ENCODE data around the gene TTC5. TPM values are rescaled to one million over a fixed set of nuclear protein-coding genes. Genes with fewer than 3 reads are reported as not detected.

TTC5 gene
- total and polyA plus RNA-seq, 2 donors (not counting 1 experiment from before 2014, with no cell fraction given) = 8.2 to 37.5 TPM

- POLR2A ChIA-PET = no interaction called here
- H3K4me2 ChIP-seq (replicated peaks; ENCODE audit: low read depth, low read length, poor library complexity, severe bottlenecking) = no peak overlapping the region
- intact Hi-C loops (cut with micrococcal nuclease) = no loop called here
- Mint-ChIP-seq H3K27me3 (no peaks in the 10 kb centered on the region), H3K4me3 (no peak overlapping the region), H3K27ac (peak overlapping the region; percentile 11), H3K9me3 (ENCODE audit: insufficient read depth) (no peaks in the 10 kb centered on the region), H3K4me1 (peaks cover 15% of the 10 kb centered on the region)
- CTCF ChIA-PET = interaction anchor here (5.5 kb wide), 1 partner anchor 18 kb away, joined by 88 read pairs; no protein-coding TSS in a partner anchor
- H3K9me3 ChIP-seq (ENCODE audit: control extremely low read depth in 1 of 3, control insufficient read depth in 2 of 3, insufficient read depth in 1 of 3, low read length in 2 of 3) = peaks cover 0 to 3% (median 2%) of the 10 kb centered on the region in 3 donors
- no CpG with 5 or more reads among the region's 1 CpG for WGBS (ENCODE audit: insufficient coverage)
- H3K36me3 ChIP-seq (replicated peaks in 1 of 2; ENCODE audit: control extremely low read depth in 1 of 2, control insufficient read depth in 1 of 2, extremely low read depth in 1 of 2, insufficient read depth in 2 of 2, low read length in 1 of 2) = peaks cover 1 to 9% of the 10 kb centered on the region in 2 experiments
- H2AFZ ChIP-seq (ENCODE audit: insufficient read depth, low read depth, low read length, poor library complexity, severe bottlenecking) = no peak overlapping the region
- H3K4me3 ChIP-seq (ENCODE audit: control extremely low read depth in 1 of 5, extremely low read depth in 1 of 5, insufficient read depth in 1 of 5, low read depth in 2 of 5, low read length in 4 of 5) = no peak overlapping the region
- H3K27me3 ChIP-seq (replicated peaks in 1 of 4; ENCODE audit: control extremely low read depth in 1 of 4, control insufficient read depth in 3 of 4, insufficient read depth in 4 of 4, low read length in 3 of 4) = no peaks in the 10 kb centered on the region
- TF ChIP-seq, protein P1, sequence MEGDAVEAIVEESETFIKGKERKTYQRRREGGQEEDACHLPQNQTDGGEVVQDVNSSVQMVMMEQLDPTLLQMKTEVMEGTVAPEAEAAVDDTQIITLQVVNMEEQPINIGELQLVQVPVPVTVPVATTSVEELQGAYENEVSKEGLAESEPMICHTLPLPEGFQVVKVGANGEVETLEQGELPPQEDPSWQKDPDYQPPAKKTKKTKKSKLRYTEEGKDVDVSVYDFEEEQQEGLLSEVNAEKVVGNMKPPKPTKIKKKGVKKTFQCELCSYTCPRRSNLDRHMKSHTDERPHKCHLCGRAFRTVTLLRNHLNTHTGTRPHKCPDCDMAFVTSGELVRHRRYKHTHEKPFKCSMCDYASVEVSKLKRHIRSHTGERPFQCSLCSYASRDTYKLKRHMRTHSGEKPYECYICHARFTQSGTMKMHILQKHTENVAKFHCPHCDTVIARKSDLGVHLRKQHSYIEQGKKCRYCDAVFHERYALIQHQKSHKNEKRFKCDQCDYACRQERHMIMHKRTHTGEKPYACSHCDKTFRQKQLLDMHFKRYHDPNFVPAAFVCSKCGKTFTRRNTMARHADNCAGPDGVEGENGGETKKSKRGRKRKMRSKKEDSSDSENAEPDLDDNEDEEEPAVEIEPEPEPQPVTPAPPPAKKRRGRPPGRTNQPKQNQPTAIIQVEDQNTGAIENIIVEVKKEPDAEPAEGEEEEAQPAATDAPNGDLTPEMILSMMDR (IDR thresholded peaks at IDR 0.05) = no peak
- no peak for TF ChIP-seq EZH2 (IDR thresholded peaks at IDR 0.05; ENCODE audit: borderline replicate concordance, insufficient read depth, low read depth, low read length, poor library complexity, severe bottlenecking)
- H3K4me1 ChIP-seq (ENCODE audit: control insufficient read depth in 2 of 2, insufficient read depth in 2 of 2, low read length in 2 of 2) = peaks cover 6 to 10% of the 10 kb centered on the region in 2 donors
- no peaks in the 10 kb centered on the region for H4K20me1 ChIP-seq (ENCODE audit: control insufficient read depth, insufficient read depth, low read length, poor library complexity, severe bottlenecking)
- DNase-seq = no peak
- H3K79me2 ChIP-seq (ENCODE audit: control insufficient read depth, insufficient read depth, low read length) = peaks cover 7% of the 10 kb centered on the region
- no peak overlapping the region for H3K9ac ChIP-seq (ENCODE audit: low read length)
- no peak overlapping the region for H3K27ac ChIP-seq (ENCODE audit: low read length in 2 of 2)
- ATAC-seq (ENCODE audit: low read depth) = no peak
Observed at GRCh38 chr14:20345366-20345765, 39.6 kb upstream of the TTC5 start.

DNA sequence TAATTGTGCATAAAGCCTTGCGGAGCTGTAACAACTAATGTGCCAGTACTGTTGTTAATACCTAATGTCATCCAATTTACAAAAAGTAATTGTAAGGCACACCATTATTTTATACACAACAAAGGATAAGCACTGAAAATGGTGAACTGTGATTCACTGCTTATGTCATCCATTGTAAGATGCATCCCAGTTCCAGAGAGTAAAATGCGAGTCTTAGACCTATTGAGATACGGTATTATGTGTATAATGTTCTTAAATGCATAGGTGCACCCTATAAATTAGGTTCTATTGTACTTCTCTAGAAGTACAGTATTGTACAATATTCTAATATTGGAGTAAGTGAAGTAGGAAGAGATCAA lies 38.1 kb upstream of the TTC5 start:
- Mint-ChIP-seq H3K4me3 (peak overlapping the region; percentile 97), H3K9me3 (ENCODE audit: insufficient read depth) (no peaks in the 10 kb centered on the region), H3K27ac (peak overlapping the region; percentile 99), H3K4me1 (peaks cover 15% of the 10 kb centered on the region), H3K27me3 (no peaks in the 10 kb centered on the region)
- TF ChIP-seq EZH2 (IDR thresholded peaks at IDR 0.05; ENCODE audit: borderline replicate concordance, insufficient read depth, low read depth, low read length, poor library complexity, severe bottlenecking) = no peak
- TF ChIP-seq, protein P1 (IDR thresholded peaks at IDR 0.05) = no peak
- no CpG with 5 or more reads among the region's 3 CpGs for WGBS (ENCODE audit: insufficient coverage)
- intact Hi-C loops (cut with micrococcal nuclease) = loop anchor here (1.0 to 5.0 kb wide), 11 partner anchors 11 to 758 kb away; partner anchors contain the start of genes APEX1, CCNB1IP1, PIP4P1 and PNP
- peak overlapping the region; percentile 85 to 93 for H3K27ac ChIP-seq (ENCODE audit: low read length in 2 of 2)
- peak overlapping the region; percentile 83 for H2AFZ ChIP-seq (ENCODE audit: insufficient read depth, low read depth, low read length, poor library complexity, severe bottlenecking)
- H3K4me1 ChIP-seq (ENCODE audit: control insufficient read depth in 2 of 2, insufficient read depth in 2 of 2, low read length in 2 of 2) = peaks cover 6 to 10% of the 10 kb centered on the region in 2 donors
- no peak for ATAC-seq (ENCODE audit: low read depth)
- H3K4me3 ChIP-seq (ENCODE audit: control extremely low read depth in 1 of 5, extremely low read depth in 1 of 5, insufficient read depth in 1 of 5, low read depth in 2 of 5, low read length in 4 of 5) = peak overlapping the region; percentile 43 to 96 (median 84)
- no peaks in the 10 kb centered on the region for H4K20me1 ChIP-seq (ENCODE audit: control insufficient read depth, insufficient read depth, low read length, poor library complexity, severe bottlenecking)
- POLR2A ChIA-PET = interaction anchor here (1.0 to 3.1 kb wide), 7 partner anchors 11 to 347 kb away, joined by 4 to 19 read pairs (median 15); partner anchors contain the start of genes CCNB1IP1, PIP4P1 and TEP1
- CTCF ChIA-PET = interaction anchor here (0.7 to 5.5 kb wide), 15 partner anchors 10 to 647 kb away, joined by 3 to 88 read pairs (median 4); partner anchors contain the start of genes CCNB1IP1 and RNASE4
- H3K36me3 ChIP-seq (replicated peaks in 1 of 2; ENCODE audit: control extremely low read depth in 1 of 2, control insufficient read depth in 1 of 2, extremely low read depth in 1 of 2, insufficient read depth in 2 of 2, low read length in 1 of 2) = peaks cover 1 to 3% of the 10 kb centered on the region in 2 experiments
- peak overlapping the region; percentile 70 for H3K4me2 ChIP-seq (replicated peaks; ENCODE audit: low read depth, low read length, poor library complexity, severe bottlenecking)
- H3K27me3 ChIP-seq (replicated peaks in 1 of 4; ENCODE audit: control extremely low read depth in 1 of 4, control insufficient read depth in 3 of 4, insufficient read depth in 4 of 4, low read length in 3 of 4) = no peaks in the 10 kb centered on the region
- DNase-seq = no peak
- peaks cover 7% of the 10 kb centered on the region for H3K79me2 ChIP-seq (ENCODE audit: control insufficient read depth, insufficient read depth, low read length)
- peak overlapping the region; percentile 92 for H3K9ac ChIP-seq (ENCODE audit: low read length)
- H3K9me3 ChIP-seq (ENCODE audit: control extremely low read depth in 1 of 3, control insufficient read depth in 2 of 3, insufficient read depth in 1 of 3, low read length in 2 of 3) = peaks cover 0 to 3% (median 2%) of the 10 kb centered on the region in 3 donors
